Measurements from ENCODE around the gene SRPX2.

The SRPX2 gene

GRCh38 chrX:100695991-100696390 lies 52.0 kb downstream of the SRPX2 start:
- H3K79me2 ChIP-seq (ENCODE audit: control insufficient read depth, low read length), result no peaks in the 10 kb centered on the region
- H3K9me3 ChIP-seq (ENCODE audit: control insufficient read depth, insufficient read depth, low read length), result no peaks in the 10 kb centered on the region
- no peaks in the 10 kb centered on the region for H3K9me2 ChIP-seq (replicated peaks; ENCODE audit: control insufficient read depth, low read length)
- H3K4me1 ChIP-seq (ENCODE audit: control insufficient read depth, low read length), result peaks cover 7% of the 10 kb centered on the region
- H3K4me3 ChIP-seq (ENCODE audit: low read length), result no peak overlapping the region
- H3K27ac ChIP-seq (ENCODE audit: low read depth, low read length), result no peak overlapping the region
- no peaks in the 10 kb centered on the region for H4K20me1 ChIP-seq (ENCODE audit: control insufficient read depth, insufficient read depth, low read depth, low read length)
- no peaks in the 10 kb centered on the region for H3F3A ChIP-seq (ENCODE audit: control insufficient read depth, insufficient read depth)
- H3K4me2 ChIP-seq (ENCODE audit: low read length), result no peak overlapping the region
- H3K27me3 ChIP-seq (ENCODE audit: control insufficient read depth, low read length), result peaks cover 6% of the 10 kb centered on the region; the same call in 1 of the 2 replicates
- H3K36me3 ChIP-seq (ENCODE audit: control insufficient read depth, low read length), result no peaks in the 10 kb centered on the region
- TF ChIP-seq CTCF (IDR thresholded peaks at IDR 0.05; ENCODE audit: low read depth, low read length, poor library complexity, severe bottlenecking), result no peak
- TF ChIP-seq EZH2phosphoT487 (IDR thresholded peaks at IDR 0.05; ENCODE audit: borderline replicate concordance, low read length), result no peak

DNA sequence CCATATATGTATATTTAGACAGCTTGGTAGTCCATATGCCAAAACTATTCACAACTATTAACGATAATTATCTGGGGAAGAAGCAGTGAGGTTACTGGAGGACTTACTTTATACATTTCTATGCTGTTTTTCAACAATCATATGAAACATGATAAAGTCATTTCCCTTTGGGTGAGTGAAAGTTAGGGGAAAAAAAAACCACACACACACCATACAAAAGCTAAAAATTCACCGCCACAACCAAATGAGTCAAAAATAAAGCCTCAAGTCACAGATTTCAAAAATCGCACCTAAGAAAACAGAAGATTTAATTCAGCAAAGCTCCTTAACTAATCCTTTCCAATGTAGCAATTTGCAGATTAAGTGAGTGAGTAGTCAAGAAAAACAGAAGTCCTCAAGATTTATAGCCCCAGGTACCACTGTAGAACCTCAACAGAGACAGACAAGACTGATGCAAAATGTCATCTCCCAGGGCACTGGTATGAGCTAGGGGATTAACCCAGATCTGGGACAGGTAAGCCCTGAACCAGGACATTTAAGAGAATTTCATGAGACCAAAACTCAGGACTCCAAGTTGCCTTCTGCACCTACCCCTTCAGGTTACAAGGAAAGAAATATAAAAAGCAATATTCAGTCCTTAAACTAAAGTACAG lies 52.8 kb downstream of the SRPX2 start:
- Histone ChIP-seq H3K4me1 (ENCODE audit: control insufficient read depth, low read length) (peaks cover 7% of the 10 kb centered on the region), H3K9me2 (replicated peaks; ENCODE audit: control insufficient read depth, low read length) (no peaks in the 10 kb centered on the region), H4K20me1 (ENCODE audit: control insufficient read depth, insufficient read depth, low read depth, low read length) (no peaks in the 10 kb centered on the region), H3K4me2 (ENCODE audit: low read length) (no peak overlapping the region), H3F3A (ENCODE audit: control insufficient read depth, insufficient read depth) (no peaks in the 10 kb centered on the region), H3K36me3 (ENCODE audit: control insufficient read depth, low read length) (no peaks in the 10 kb centered on the region), H3K9me3 (ENCODE audit: control insufficient read depth, insufficient read depth, low read length) (no peaks in the 10 kb centered on the region), H3K27me3 (ENCODE audit: control insufficient read depth, low read length) (peaks cover 6% of the 10 kb centered on the region; the same call in 1 of the 2 replicates), H3K79me2 (ENCODE audit: control insufficient read depth, low read length) (no peaks in the 10 kb centered on the region), H3K27ac (ENCODE audit: low read depth, low read length) (no peak overlapping the region), H3K4me3 (ENCODE audit: low read length) (no peak overlapping the region)
- TF ChIP-seq EZH2phosphoT487 (IDR thresholded peaks at IDR 0.05; ENCODE audit: borderline replicate concordance, low read length) (no peak), CTCF (IDR thresholded peaks at IDR 0.05; ENCODE audit: low read depth, low read length, poor library complexity, severe bottlenecking) (no peak)

DNA sequence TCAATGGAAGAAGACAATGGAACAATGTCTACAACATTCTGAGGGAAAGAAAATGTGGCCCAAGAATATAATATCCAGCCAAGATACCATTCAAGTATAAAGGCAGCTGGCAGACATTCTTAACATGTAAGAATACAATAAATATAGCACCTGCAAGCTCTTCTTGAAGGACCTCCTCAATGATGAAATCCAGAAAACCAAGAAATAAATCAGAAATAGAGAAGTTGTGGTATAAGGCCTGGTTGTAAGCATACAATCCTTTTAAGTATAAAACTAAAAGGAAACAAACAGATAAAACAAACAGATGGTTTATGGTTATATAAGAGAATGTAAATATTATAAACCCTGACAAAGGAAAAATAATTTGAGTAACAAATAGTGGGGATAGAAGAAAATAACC lies 54.6 kb downstream of the SRPX2 start:
- Histone ChIP-seq H3K4me2 (ENCODE audit: low read length) (peak overlapping the region; percentile 19), H3K27ac (ENCODE audit: low read depth, low read length) (no peak overlapping the region), H4K20me1 (ENCODE audit: control insufficient read depth, insufficient read depth, low read depth, low read length) (no peaks in the 10 kb centered on the region), H3K4me3 (ENCODE audit: low read length) (no peak overlapping the region), H3K4me1 (ENCODE audit: control insufficient read depth, low read length) (peaks cover 7% of the 10 kb centered on the region), H3K36me3 (ENCODE audit: control insufficient read depth, low read length) (no peaks in the 10 kb centered on the region), H3K9me2 (replicated peaks; ENCODE audit: control insufficient read depth, low read length) (no peaks in the 10 kb centered on the region), H3F3A (ENCODE audit: control insufficient read depth, insufficient read depth) (no peaks in the 10 kb centered on the region), H3K9me3 (ENCODE audit: control insufficient read depth, insufficient read depth, low read length) (no peaks in the 10 kb centered on the region), H3K79me2 (ENCODE audit: control insufficient read depth, low read length) (no peaks in the 10 kb centered on the region), H3K27me3 (ENCODE audit: control insufficient read depth, low read length) (peaks cover 6% of the 10 kb centered on the region; the same call in 1 of the 2 replicates)
- TF ChIP-seq CTCF (IDR thresholded peaks at IDR 0.05; ENCODE audit: low read depth, low read length, poor library complexity, severe bottlenecking) (no peak), EZH2phosphoT487 (IDR thresholded peaks at IDR 0.05; ENCODE audit: borderline replicate concordance, low read length) (no peak)

Measured in DOHH2 (cell line).